A549 (cell line): ENCODE results near the gene UQCC2.

Source experiments
- BHLHE40 ChIP-seq: IDR thresholded peaks from 2 replicates; pipeline ENCODE4 v1.6.1; 2012; ENCODE audit warnings: low read depth, low read length, inconsistent platforms
- CEBPB ChIP-seq, 2 experiments: fragments of >200 bp in 1 of 2; sonication (Bioruptor Twin) in 1 of 2; formaldehyde crosslinking in 1 of 2; IDR thresholded peaks; 2 replicates each; pipeline ENCODE4 v1.6.1; 2012 to 2016
- CTCF ChIP-seq: fragments of >200 bp; sonication (Bioruptor Twin); formaldehyde crosslinking; IDR thresholded peaks from 3 replicates; pipeline ENCODE4 v1.5.1; 2016
- HOXA7 ChIP-seq: fragments of 250-450 bp; sonication (Bioruptor Pico); IDR thresholded peaks from 2 replicates; pipeline ENCODE4 v1.5.0; 2020; ENCODE audit warnings: mild to moderate bottlenecking, moderate library complexity
- JUN ChIP-seq, 2 experiments: fragments of >200 bp; sonication (Bioruptor Twin); formaldehyde crosslinking; IDR thresholded peaks; 2 replicates in 1 of 2; 3 replicates in 1 of 2; pipeline ENCODE4 v1.6.1; 2016 to 2017
- POLR2A ChIP-seq: IDR thresholded peaks from 2 replicates; pipeline ENCODE4 v1.6.1; 2012; ENCODE audit warnings: mild to moderate bottlenecking, low read length
- ZSCAN20 ChIP-seq: fragments of 250-450 bp; sonication (Bioruptor Pico); IDR thresholded peaks from 2 replicates; pipeline ENCODE4 v1.8.0; 2022; ENCODE audit warnings: mild to moderate bottlenecking, moderate library complexity

DNA sequence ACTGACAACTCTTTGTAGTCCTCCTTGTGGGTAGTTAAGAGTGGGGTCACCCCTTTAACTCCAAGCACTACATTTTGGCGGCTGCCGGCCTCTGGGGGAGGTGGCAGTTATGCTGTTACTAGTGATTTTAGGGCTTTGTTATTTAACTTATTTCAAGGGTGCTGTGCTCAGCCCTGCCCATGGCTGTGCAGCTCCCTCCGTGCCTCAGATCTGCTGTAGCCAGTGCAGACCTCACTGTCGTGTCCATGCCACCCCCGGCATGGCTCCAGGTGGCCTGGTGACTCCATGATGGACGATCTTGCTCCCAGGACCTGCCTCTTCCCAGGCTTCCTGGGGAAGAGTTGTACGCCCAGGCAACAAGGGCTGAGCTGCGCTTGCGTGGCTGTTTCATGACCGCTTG, 15.4 kb downstream of the UQCC2 start:
- TF ChIP-seq CTCF (no peak), HOXA7 (no peak), BHLHE40 (no peak), JUN (IDR thresholded peaks at IDR 0.05) (no peak), ZSCAN20 (no peak), POLR2A (no peak), CEBPB (IDR thresholded peaks at IDR 0.05) (no peak)
